ENCODE results near the gene ZNF217.
"Not testable (repeated sequence)": the region's sequence is repeated elsewhere in the genome, so short reads cannot be mapped to it uniquely, and the experiment has no call there.

The ZNF217 gene

DNA sequence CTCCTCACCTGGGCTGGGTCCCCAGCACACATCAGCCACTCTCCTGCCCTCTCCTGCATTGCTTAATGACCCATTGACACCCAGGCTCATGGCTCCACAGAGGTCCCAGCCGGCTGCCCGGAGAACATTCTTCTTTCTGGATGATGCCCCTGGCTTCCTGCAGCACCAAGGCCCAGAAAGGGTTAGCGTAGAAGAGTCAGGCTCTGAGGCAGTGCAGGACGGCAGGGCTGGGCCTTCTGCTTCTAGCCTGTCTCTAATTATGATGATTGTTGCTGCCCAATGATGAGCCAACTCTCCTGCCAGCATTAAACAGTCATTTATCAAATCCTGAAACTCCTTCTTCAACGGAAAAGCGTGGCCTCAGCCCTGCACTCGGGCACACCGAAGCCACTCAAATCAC lies 66.4 kb downstream of the ZNF217 start:
- Histone ChIP-seq H3K4me1 (ENCODE audit: insufficient read depth, low read length) (no peaks in the 10 kb centered on the region), H3K9me3 (ENCODE audit: insufficient read depth, low read depth, low read length) (no peaks in the 10 kb centered on the region), H3K9ac (ENCODE audit: low read depth, low read length) (no peak overlapping the region), H3K4me3 (ENCODE audit: low read length) (no peak overlapping the region), H3K27ac (ENCODE audit: low read length) (no peak overlapping the region), H3K27me3 (ENCODE audit: insufficient read depth, low read length) (no peaks in the 10 kb centered on the region), H3K36me3 (ENCODE audit: insufficient read depth, low read depth, low read length) (no peaks in the 10 kb centered on the region)

DNA sequence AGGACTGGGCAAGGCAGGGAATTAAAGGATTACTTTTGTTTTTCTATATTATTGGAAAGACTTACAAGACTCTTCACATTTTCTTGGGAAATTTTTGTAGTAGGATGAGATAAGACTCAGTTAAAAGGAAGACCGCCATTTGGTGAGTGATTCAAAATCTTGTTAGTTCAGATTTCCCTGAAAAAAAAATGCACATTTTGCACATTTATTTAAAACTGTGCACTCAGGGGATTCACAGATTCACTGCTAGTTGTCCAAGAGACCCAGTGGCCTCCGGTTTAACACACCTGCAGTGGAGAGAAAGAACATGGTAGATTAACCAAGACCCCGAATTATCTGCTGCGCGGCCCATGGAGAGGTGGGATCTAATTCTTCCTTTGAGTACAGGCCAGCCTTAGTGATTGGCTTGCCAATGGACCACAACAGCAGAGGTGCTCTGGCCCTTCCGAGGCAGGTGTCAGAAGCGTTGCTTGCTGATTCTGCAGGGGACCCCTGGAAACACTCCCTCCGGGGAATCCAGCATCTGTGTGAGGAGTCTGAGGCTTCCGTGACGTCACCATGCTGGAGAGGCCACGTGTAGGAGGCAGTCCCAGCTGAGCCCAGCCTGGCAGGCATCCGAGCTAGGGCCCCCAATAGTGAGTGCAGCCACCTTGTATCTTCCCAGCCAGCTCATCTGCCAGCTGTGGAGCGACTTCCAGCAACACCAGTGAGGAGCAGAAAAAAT lies 68.9 kb downstream of the ZNF217 start:
- Histone ChIP-seq H3K36me3 (ENCODE audit: insufficient read depth, low read depth, low read length) (no peaks in the 10 kb centered on the region), H3K9ac (ENCODE audit: low read depth, low read length) (no peak overlapping the region), H3K4me1 (ENCODE audit: insufficient read depth, low read length) (no peaks in the 10 kb centered on the region), H3K27me3 (ENCODE audit: insufficient read depth, low read length) (no peaks in the 10 kb centered on the region), H3K9me3 (ENCODE audit: insufficient read depth, low read depth, low read length) (no peaks in the 10 kb centered on the region), H3K27ac (ENCODE audit: low read length) (no peak overlapping the region), H3K4me3 (ENCODE audit: low read length) (no peak overlapping the region)

- not testable (repeated sequence) for H3K36me3 ChIP-seq (ENCODE audit: insufficient read depth, low read depth, low read length); H3K4me3 ChIP-seq (ENCODE audit: low read length); H3K9ac ChIP-seq (ENCODE audit: low read depth, low read length); H3K9me3 ChIP-seq (ENCODE audit: insufficient read depth, low read depth, low read length); H3K27ac ChIP-seq (ENCODE audit: low read length); H3K4me1 ChIP-seq (ENCODE audit: insufficient read depth, low read length); H3K27me3 ChIP-seq (ENCODE audit: insufficient read depth, low read length)
Measured at GRCh38 chr20:53523615-53524014, 70.0 kb downstream of the ZNF217 start.

DNA sequence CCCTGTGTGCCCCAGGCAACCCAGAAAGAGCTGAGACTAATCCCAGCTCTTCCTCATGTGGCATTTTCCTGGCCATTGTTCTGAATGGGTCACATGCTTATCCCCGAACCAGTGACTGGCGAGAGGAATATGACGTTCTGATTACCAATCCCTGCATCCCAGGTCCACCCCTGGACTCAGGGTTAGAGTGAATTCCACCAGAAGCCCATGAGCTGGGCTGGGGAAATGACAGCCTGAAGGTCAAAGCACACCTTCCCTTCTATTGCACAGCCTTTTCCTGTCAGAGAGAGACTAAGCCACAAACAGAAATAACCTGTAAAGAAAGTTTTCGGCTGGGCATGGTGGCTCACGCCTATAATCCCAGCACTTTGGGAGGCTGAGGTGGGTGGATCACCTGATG lies 70.9 kb downstream of the ZNF217 start:
- Histone ChIP-seq H3K36me3 (ENCODE audit: insufficient read depth, low read depth, low read length) (no peaks in the 10 kb centered on the region), H3K27ac (ENCODE audit: low read length) (no peak overlapping the region), H3K9ac (ENCODE audit: low read depth, low read length) (no peak overlapping the region), H3K27me3 (ENCODE audit: insufficient read depth, low read length) (no peaks in the 10 kb centered on the region), H3K4me1 (ENCODE audit: insufficient read depth, low read length) (no peaks in the 10 kb centered on the region), H3K9me3 (ENCODE audit: insufficient read depth, low read depth, low read length) (no peaks in the 10 kb centered on the region), H3K4me3 (ENCODE audit: low read length) (no peak overlapping the region)

DNA sequence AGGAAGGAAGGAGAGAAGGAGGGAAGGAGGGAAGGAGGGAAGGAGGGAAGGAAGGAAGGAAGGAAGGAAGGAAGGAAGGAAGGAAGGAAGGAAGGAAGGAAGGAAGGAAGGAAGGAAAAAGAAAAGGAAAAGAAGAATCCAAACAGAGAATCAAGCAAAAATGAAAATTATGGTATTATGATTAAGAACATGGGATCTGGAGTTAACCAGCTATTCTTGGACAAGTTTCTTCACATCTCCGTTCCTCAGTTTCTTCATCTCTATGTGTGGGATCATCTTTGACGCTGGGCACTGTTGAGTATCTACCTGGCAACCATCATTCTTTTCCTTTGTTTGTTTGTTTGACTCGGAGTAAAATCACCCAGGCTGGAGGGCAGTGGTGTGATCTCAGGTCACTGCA lies 71.6 kb downstream of the ZNF217 start:
- Histone ChIP-seq H3K27ac (ENCODE audit: low read length) (no peak overlapping the region), H3K36me3 (ENCODE audit: insufficient read depth, low read depth, low read length) (no peaks in the 10 kb centered on the region), H3K9ac (ENCODE audit: low read depth, low read length) (no peak overlapping the region), H3K4me1 (ENCODE audit: insufficient read depth, low read length) (no peaks in the 10 kb centered on the region), H3K4me3 (ENCODE audit: low read length) (no peak overlapping the region), H3K27me3 (ENCODE audit: insufficient read depth, low read length) (no peaks in the 10 kb centered on the region), H3K9me3 (ENCODE audit: insufficient read depth, low read depth, low read length) (no peaks in the 10 kb centered on the region)

DNA sequence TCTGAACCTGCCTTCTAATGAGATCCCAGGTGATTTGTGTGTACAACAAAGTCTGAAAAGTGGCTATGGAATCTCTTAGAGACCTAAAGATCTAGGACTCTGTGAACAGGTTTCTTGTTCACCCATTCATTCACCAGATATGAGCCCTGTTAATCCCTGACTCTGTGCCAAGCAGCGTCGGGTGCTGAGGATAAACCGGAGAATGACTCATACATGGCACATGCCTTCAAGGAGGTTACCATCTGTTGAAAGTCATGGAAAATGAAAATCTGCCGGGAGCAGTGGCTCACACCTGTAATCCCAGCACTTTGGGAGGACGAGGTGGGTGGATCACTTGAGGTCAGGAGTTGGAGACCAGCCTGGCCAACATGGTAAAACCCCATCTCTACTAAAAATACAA lies 72.2 kb downstream of the ZNF217 start:
- not testable (repeated sequence) for H3K9me3 ChIP-seq (ENCODE audit: insufficient read depth, low read depth, low read length); H3K27ac ChIP-seq (ENCODE audit: low read length); H3K27me3 ChIP-seq (ENCODE audit: insufficient read depth, low read length); H3K36me3 ChIP-seq (ENCODE audit: insufficient read depth, low read depth, low read length); H3K4me1 ChIP-seq (ENCODE audit: insufficient read depth, low read length); H3K9ac ChIP-seq (ENCODE audit: low read depth, low read length); H3K4me3 ChIP-seq (ENCODE audit: low read length)

GRCh38 chr20:53517146-53517545 lies 76.5 kb downstream of the ZNF217 start:
- Histone ChIP-seq H3K27me3 (ENCODE audit: insufficient read depth, low read length) (no peaks in the 10 kb centered on the region), H3K4me3 (ENCODE audit: low read length) (no peak overlapping the region), H3K4me1 (ENCODE audit: insufficient read depth, low read length) (no peaks in the 10 kb centered on the region), H3K9ac (ENCODE audit: low read depth, low read length) (no peak overlapping the region), H3K9me3 (ENCODE audit: insufficient read depth, low read depth, low read length) (no peaks in the 10 kb centered on the region), H3K36me3 (ENCODE audit: insufficient read depth, low read depth, low read length) (no peaks in the 10 kb centered on the region), H3K27ac (ENCODE audit: low read length) (no peak overlapping the region)

All from iPS-20b (cell line).